ENCODE results near the gene JAKMIP2.

JAKMIP2 gene

DNA sequence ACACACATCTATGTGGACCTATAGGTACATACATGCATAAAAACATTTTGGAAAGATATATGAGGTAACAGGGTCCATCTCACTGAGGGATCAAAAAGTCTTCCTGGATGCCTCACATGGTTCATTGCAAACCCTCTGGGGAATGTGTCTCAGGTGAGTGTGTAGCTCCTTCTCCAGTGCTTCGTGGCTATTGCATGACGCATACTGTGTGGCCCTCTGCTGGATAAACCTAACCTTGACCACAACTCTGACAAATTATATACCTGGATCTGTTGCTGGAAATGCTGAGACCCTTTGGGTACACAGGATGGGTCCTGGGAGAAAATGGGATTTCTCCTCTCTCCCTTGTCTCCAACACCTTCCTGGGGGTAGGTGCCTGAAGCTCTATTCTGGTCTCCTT is 91.9 kb downstream of the JAKMIP2 start:
- no peak for DNase-seq

DNA sequence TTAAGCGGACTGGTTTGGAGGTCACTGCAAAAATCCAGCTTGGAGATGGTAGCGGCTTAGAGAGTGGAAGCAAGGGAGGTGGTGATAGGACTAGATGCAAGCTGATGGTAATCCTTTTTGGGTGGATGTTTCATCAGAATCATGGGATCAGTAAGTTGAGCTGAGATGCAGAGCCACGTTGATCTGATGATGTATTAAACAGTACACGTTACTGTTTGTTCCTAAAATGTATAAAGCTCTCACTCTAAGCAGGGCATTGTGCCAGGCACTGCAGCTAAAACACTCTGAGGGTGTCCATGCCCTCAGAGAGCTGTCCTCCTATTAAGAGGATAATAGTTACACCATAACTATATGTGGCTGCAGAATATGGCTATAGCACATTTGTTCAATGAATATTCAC is 93.1 kb downstream of the JAKMIP2 start:
- DNase-seq, result no peak

DNA sequence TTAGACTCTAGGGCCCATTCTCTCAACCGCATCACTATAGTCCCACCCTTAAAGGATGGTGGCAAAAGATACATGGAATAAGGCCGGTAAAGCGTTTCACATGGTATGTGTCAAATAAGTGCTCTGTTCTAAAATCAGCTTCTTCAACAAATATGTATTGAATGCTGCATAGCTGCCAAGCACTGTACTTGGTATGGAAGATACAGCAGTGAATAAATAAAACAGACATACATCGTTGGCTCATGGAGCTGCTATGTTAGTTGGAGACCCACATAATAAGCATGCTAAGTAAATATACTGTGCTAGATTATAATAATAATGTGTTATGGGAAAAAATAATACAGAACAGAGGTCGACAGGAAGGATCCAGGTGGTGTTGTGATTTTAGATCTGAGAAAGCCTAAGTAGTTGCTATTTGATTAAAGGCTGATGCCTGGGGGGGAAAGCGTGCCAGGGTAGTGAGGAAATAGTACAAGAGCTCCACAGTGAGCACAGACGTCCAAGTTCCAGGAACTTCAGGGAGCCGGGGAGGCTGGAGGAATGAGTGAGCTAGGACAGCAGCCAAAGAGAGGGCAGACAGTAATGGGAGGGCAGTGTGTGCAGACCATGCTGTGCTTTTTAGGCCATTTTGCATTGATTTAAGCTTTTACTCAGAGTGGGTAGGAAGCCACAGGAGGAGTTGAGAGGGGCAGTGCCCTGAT is 93.7 kb downstream of the JAKMIP2 start:
- DNase-seq, result no peak

DNA sequence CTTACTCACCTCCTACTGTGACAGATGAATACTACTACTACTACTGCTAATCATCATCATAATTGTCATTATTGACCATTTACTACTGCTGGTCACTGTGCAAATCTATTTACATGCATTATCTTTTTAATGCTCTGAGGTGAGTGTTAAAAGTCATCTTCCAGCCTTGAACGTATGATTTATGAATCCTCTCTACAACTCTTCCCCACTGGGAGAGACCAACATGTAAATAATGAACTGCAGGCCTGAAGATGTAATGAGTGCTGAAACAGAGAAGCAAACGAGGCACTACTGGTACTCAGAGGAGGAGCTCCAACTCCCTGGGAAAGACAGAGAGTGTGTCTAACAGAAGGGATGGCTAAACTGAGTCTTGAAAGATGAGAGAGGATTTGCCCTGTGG is 95.4 kb downstream of the JAKMIP2 start:
- no peak for DNase-seq

DNA sequence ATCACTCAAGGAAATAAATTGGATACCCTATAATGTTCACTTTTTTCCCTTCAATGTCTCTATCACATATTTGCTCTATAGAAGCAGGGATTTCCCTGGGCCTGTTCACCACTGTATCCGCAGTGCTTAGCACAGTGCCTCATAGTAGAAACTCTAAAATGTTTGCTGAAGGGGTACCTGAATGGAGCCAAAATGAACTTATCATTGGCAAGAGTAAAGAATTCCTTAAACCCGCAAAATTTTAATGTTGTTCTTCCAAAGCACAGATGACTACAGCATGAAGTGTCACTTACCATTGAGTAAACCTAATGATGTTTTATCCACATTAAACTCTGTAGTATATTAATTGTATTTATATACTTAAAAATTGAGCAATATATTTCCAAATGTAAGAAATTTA is 96.1 kb downstream of the JAKMIP2 start:
- no peak for DNase-seq

DNA sequence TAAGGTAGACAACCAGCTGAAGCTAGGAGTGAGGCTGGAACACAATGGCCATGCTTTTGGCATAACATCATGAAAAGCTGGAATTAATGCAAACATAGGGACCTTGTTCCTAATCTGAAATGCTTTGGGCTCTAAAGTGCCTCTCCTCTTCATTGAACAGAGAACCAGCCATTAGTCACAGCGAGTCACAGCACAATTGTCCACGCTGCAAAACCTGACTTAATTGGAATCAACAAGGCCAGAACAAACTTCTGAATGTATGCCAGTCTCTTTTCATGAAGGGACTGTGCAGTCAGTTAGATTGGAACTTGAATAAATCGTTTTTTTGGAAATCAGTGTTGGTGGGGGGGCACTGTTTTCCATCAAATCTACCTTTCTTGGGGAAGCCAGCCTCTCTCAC is 96.5 kb downstream of the JAKMIP2 start:
- DNase-seq, result no peak

DNA sequence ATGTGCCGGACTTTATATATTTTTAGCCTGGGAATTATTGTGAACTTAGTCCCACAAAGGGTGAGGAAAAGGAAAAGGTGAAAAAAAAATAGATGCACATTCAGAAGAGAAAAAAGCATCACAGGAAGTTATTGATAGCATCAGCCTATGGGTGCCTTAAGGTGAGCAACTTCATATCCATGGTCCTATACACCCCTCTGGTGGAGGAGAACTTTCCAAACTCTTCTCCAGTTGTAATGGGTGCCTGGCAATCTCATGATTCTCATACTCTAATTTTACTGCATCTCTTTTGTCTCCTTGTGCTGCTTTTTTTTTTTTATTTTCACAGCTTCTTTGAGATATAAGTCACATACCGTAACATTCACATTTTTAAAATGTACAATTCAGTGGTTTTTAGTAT is 107.4 kb downstream of the JAKMIP2 start:
- DNase-seq, result no peak

DNA sequence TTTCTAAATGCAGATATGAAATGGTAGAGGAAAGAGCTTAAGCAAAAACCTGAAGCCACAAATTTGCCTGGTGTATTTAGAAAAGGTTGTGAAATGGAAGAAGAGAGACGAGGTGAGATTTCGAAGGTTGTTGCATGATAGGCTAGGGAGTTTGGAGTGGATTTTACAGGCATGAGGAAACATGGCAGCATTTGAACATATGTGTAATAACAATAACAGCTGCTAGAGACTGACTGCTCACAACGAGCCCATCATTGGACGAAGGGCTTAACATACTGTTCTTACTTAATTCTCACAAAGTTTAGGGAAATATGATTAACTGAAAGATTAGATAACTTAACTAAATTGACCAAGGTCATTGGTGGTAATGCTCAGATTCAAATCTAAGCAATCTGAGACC is 108.1 kb downstream of the JAKMIP2 start:
- DNase-seq, result no peak

DNA sequence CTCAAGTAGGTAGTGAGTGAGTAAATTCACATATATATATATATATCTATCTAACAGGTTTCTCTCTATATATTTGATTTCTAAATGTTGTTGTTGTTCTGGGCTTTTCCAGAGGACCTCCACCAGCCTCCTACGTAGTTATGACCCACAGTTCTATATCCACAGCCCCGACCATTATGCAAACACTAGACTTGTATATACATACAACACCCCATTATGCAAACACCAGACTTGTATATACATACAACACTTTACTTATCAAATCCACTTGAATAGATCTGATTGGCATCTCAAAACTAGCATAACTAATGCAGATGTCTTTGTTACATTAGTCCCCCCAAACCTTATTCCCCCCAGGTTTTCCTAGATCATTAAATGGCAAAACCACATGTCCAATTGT is 108.7 kb downstream of the JAKMIP2 start:
- no peak for DNase-seq

DNA sequence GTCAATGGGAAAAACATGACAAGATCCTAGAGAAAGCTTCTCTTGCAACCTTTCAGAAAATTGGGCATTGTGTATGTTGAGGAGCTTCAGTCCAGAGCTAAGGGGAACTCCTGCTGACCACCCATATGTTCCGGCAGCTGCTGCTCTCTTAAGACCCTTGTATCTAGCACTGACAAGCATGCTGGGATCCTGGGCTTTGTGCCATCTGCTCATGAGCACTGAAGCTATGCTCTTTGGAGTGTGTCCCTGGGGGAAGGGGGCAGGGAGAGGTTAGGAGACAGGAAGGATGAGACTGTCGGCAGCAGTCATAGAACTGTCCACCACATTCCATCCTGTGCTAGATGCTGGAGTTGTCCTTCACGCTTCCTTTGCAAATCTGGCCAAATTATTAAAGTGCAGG is 109.3 kb downstream of the JAKMIP2 start:
- DNase-seq, result no peak

DNA sequence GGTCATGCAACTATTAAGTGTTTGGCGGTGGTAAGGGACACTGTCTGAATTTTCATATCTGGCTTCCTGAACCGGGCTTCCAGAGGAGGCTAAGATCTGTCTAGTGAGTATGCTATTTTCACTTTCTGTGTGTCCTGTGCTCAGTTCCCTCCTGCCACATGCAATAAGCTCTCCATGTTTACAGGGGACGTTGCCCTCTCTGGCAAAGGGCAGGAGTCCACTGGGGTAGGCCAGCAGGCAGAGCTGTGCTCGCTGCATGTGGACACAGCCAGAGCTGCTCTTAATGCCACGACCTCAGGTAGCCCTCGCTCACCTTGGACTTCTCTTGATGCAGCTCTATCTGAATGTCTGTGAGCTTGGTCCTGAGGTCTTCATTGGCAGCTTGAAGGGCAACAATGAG is 111.2 kb downstream of the JAKMIP2 start:
- no peak for DNase-seq

DNA sequence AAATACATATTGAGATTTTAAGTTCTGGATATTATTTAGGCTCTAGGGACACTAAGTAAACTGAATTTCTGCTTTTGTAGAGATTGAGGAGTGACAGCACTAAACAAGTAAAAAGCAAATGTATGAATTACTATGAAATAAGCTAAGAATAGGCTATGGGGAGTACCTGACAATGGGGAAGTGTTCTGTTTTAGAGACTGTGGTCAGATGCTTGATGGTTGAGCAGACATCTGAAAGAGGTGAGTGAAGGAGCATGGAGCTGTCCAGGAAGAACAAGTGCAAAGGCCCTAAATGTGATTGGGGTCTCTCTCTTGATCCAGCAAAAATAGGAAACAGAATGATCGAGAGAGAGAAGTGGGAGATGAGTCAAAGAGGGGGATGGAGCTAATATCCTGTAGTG is 111.7 kb downstream of the JAKMIP2 start:
- DNase-seq, result no peak

DNA sequence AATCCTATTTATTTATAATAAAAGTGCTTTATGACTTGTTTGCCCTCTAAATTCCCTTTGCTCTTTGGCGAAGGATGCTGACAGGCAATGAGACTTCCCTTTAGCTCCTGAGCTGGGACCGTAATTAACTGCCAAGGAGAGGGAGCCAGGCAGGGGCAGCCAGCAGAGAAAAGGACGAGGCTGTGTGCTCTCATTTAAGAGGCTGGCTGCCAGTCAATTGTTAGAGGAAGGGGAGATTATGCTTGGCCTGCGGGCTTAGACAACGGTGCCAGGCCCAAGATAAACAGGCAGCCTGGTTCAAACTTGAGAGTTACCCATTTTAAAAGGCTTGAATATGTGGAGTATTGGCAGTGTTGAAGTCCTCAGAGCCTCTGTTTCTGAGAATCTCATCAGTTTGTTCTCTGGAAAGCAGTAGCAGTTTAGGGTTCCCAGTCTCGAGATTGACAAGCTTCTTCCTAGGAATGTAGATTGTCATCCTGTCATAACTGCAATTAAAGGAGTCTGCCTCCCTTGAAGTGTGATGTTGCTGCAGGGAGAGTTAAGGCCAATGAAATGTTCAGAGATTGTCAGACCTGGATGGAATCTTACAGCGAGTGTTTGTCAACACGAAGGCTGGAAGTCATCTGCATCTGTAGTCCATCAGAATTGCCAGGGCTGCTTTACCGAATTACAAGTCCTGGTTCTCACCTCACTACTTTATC is 113.2 kb downstream of the JAKMIP2 start:
- DNase-seq, result no peak

DNA sequence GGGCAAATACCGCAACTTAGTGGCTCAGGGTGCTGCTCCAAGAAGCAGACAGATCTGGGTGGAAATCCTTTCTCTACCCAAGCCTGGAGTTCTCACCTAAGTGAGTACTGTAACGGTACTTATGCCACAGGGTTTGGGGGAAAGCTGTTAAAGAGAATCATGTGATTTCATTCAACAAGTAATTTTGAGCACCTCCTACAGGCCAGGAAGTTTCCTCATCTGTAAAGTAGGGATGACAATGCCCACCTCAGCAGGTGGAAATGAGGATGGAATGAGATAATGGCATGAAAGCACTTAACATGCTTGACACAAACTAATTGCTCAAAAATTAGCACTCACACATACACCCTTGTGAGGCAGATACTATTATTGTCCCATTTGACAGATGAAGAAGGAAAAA is 114.1 kb downstream of the JAKMIP2 start:
- DNase-seq, result no peak

DNA sequence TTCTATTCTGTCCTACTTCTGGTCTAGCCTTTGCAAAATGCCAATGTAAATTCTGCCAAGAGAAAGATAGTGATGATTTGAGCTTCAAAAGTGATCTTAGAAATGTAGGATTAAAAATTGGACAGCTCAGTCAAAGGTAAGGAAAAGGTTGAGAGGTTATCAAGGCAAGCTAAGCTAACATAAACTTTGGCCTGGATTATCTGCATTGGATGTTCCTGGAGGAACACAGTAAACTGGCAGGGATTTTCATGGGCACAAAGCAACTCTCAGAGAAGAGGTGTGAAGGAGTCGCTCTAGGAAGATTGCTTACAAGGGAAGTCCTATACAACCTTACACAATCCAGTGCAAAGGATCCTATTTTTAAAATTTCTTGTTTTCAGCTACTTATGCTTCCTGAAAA is 115.2 kb downstream of the JAKMIP2 start:
- DNase-seq, result no peak

DNA sequence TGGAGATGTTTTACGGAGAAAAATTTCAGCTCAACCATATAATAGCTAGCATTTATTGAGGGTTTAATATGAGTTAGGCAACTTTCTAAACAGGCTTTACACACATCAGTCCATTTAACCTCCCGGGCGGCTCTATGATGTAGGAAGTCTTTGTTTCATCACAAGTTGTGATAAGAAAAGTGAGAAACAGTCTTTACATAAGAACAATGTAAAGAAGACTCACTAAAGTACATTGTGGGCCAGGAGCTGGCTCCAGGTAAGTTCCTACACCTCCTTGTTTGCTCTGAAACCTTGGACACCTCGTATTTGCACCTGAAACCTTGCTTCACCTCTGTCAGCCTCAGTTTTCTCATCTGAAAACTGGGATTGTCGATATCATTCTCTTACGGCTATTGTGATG is 116.1 kb downstream of the JAKMIP2 start:
- no peak for DNase-seq

DNA sequence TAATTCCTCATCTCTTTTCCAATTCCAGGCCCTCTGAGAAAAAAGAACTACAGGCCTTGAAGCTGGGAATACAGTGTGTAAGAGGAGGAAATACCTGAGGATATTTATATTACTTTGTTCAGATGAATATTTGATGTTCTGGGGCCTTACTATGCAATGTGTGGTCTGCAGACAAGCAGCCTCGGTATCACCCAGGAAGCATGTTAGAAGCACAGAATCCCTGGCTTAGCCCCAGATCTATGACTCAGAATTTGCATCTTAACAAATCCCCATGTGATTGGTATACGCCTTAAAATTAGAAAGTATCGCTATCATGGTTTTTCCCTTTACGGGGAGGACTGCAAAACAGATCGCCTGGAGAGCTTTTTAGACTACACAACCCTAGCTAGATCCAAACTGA is 121.0 kb downstream of the JAKMIP2 start:
- no peak for DNase-seq

DNA sequence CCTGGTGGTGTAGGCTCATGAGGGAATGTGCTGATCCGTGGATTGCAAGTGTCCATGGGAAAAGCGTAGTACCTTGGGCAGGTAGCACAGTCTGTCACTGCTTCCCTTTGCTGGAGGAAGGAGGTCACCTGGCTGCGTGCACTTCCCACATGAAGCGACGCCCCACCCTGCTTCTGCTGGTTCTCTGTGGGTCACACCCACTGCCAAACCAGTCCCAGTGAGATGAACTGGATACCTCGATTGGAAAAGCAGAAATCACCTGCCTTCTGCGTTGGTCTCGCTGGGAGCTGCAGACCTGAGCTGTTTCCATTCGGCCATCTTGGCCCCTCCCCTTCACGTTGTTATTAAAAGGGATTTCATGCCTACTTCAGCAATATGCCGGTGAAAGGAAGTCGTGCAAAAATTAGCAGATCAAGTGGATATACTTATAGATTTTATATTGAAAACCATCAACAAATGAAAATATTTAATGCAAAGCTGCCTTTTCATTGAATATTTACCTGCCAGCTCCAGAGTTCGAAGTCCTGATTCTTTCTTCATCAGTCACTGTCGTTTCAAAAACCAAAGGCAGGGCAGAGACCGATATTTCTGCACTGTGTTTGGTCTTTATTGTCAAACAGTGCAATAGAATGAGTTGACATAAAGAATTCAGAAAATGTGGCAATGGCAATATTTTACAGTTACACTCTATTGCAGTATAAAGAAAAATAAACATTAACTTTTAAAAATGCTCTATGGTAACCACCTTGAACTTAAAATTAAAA is 123.2 kb downstream of the JAKMIP2 start:
- no peak for DNase-seq

DNA sequence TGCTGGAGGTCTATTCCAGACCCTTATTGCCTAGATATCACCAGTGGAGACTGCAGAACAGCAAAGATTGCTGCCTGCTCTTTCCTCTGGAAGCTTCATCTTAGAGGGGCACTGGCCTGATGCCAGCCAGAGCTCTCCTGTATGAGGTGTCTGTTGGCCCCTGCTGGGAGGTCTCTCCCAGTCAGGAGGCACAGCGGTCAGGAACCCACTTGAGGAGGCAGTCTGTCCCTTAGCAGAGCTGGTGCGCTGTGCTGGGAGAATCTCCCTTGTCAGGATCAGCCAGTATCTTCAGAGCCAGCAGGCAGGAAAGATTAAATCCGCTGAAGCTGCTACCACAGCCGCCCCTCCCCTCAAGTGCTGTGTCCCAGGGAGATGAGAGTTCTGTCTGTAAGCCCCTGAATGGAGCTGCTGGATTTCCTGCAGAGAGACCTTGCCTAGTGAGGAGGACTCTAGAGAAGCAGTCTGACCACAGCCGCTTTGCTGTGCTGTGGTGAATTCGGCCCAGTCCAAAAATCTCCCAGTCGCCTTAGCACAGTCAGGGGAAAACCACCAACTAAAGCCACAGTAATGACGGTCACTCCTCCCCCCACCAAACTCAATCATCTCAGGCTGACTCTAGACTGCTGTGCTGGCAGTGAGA is 124.1 kb downstream of the JAKMIP2 start:
- DNase-seq, result no peak

DNA sequence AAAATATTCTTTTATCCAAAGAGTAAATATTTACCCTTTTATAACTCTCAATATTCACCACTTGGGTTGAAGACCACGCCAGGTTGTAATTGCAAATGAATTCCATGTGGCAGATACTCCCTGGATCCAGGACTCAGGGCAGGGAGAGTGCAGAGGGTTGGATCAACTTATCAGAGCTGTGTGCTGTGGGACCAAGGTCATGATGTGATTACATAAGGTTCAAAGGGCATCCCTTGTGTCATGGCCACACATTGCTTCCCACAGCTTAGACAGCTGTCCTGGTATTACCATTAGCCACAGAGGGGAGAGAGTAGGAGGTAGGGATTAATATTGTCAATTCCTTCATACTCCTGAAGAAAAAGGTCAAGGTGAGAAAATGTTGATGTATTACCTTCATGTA is 133.9 kb downstream of the JAKMIP2 start:
- DNase-seq, result no peak

DNA sequence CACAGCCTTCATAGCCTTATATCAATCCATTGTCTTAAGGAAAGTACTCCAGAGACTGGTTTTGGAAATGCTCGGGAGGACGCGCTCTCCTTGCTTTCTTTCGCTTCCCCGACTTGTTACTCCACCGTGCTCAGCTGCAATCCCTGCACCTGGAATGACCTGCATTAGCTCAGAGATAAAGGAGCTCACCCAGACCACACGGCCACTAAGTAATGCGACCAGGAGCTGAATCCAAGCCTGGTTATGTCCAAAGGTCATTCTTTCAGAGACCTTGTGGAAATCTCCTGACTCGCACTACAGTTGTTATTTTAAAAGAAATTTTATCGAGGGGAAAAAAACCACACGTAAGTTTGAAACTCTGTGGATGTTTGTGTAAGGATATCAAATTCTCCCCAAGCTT is 137.3 kb downstream of the JAKMIP2 start:
- no peak for DNase-seq

DNA sequence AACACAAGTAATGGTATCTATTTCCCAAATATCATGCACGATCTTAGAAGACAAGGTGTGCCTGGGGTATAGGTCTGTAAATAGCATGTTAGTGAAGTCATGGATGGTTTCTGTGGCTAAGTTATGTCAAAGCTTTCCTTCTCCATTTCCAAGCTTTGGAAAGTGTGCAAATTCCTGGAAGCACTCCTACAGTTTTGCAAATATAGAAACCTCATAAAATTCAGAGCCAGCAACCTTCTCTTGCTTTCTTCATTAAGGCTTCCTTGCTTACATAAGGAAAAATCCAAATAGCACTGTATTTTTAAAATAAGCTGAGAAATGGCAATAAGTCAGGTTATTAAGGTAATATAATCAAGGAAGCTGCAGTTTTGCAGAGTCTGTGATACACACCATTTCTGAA is 138.1 kb downstream of the JAKMIP2 start:
- DNase-seq, result no peak

DNA sequence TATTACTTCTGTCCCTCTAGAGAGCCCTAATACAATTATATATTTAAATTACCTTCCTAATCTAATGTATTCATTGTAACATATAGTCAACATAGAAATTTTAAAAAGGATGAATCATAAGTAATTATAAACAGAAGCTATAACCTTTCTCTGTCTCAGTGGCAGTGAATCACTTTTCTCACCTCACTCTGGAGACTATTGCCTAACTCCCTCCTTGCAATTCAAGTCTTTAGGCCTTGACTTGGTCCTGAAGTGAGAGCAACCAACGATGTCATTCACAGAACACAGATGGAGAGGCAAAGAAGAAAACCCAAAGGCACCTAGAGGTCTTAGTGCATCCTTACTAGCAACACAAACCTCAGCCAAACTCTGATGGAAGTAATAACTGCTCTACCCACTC is 139.4 kb downstream of the JAKMIP2 start:
- no peak for DNase-seq

DNA sequence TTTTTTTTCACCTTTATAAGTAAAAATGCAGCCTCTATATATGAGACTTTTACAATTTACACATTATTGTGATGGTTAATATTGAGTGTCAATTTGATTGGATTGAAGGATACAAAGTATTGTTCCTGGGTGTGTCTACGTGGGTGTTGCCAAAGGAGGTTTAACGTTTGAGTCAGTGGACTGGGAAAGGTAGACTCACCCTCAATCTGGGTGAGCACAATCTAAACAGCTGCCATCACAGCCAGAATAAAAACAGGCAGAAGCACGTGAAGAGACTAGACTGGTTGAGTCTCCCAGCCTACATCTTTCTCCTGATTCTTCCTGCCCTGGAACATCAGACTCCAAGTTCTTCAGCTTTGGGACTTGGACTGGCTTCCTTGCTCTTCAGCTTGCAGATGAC is 139.9 kb downstream of the JAKMIP2 start:
- DNase-seq, result no peak

Data from amniotic stem cell (primary cell).